Upper lobe of right lung (tissue), 1 donor: ENCODE measurements around the gene NYNRIN. TPM values are rescaled to one million over a fixed set of nuclear protein-coding genes. Genes with fewer than 3 reads are reported as not detected.
A peak's percentile ranks its signal among the peaks of the same experiment; 100 is the strongest.
"Not testable (repeated sequence)": the region's sequence is repeated elsewhere in the genome, so short reads cannot be mapped to it uniquely, and the experiment has no call there.

Experiments
- ATAC-seq: fragments of 200-7000 bp; cut with Tn5 transposase; one replicate; pipeline ENCODE4 v1.9.1; 2020; ENCODE audit warnings: mild to moderate bottlenecking, moderate library complexity
- DNase-seq: peaks from one replicate; pipeline ENCODE4 v3.0.0-alpha.2; 2020
- H3K27ac ChIP-seq: fragments of 200-600 bp; one replicate; pipeline ENCODE4 v1.8.0; 2022
- H3K27me3 ChIP-seq: fragments of 200-600 bp; one replicate; pipeline ENCODE4 v1.8.0; 2022; ENCODE audit warnings: mild to moderate bottlenecking
- H3K36me3 ChIP-seq: fragments of 200-600 bp; one replicate; pipeline ENCODE4 v1.8.0; 2022
- H3K4me1 ChIP-seq: fragments of 200-600 bp; one replicate; pipeline ENCODE4 v1.8.0; 2022
- H3K4me3 ChIP-seq: fragments of 200-600 bp; one replicate; pipeline ENCODE4 v1.8.0; 2022; ENCODE audit warnings: mild to moderate bottlenecking
- H3K9me3 ChIP-seq: fragments of 200-600 bp; one replicate; pipeline ENCODE4 v1.8.0; 2022
- CTCF ChIP-seq: fragments of 200-600 bp; IDR thresholded peaks from one replicate; pipeline ENCODE4 v1.8.0; 2022; ENCODE audit warnings: antibody characterized with exemption
- intact Hi-C: fragments of 100-400 bp; cut with DNase I; formaldehyde crosslinking; loops from one replicate; pipeline ENCODE4 v1.11.0; 2022
- total RNA-seq: library from RNA; stranded (reverse); fragmentation: NEBNext Ultra II Directional; extraction: Animal tissue kit (Norgen Biotek cat#: 25700); gene quantifications from one replicate; pipeline ENCODE4 v1.2.1, GENCODE V29; 2021
- donor health status: DM: no; HTN: yes; CAD: no; lungs with severe emphysema.

The NYNRIN gene
- total RNA-seq, 1 donor from 2014 or later: 16.6 TPM

GRCh38 chr14:24368212-24368561, 30.6 kb upstream of the NYNRIN start:
- H3K9me3 ChIP-seq: no peaks in the 10 kb centered on the region
- no peaks in the 10 kb centered on the region for H3K36me3 ChIP-seq
- no peak for DNase-seq
- no peaks in the 10 kb centered on the region for H3K27me3 ChIP-seq
- peak overlapping the region; percentile 56 for H3K4me3 ChIP-seq
- TF ChIP-seq CTCF: no peak
- intact Hi-C loops: loop anchor here (5.0 kb wide), 1 partner anchor 59 kb away; the partner anchor contains the start of genes CBLN3 and KHNYN
- peak overlapping the region; percentile 69 for H3K27ac ChIP-seq
- peaks cover 23% of the 10 kb centered on the region for H3K4me1 ChIP-seq
- no peak for ATAC-seq

- ATAC-seq (no peak), DNase-seq (peak; percentile 70)
- peak overlapping the region; percentile 69 for H3K27ac ChIP-seq
- no peaks in the 10 kb centered on the region for H3K27me3 ChIP-seq
- TF ChIP-seq CTCF: no peak
- no peaks in the 10 kb centered on the region for H3K9me3 ChIP-seq
- peak overlapping the region; percentile 56 for H3K4me3 ChIP-seq
- no peaks in the 10 kb centered on the region for H3K36me3 ChIP-seq
- intact Hi-C loops: loop anchor here (5.0 kb wide), 1 partner anchor 59 kb away; the partner anchor contains the start of genes CBLN3 and KHNYN
- peaks cover 23% of the 10 kb centered on the region for H3K4me1 ChIP-seq
Observed at GRCh38 chr14:24368562-24369252, 30.1 kb upstream of the NYNRIN start.

GRCh38 chr14:24369463-24369862, 29.3 kb upstream of the NYNRIN start:
- no peaks in the 10 kb centered on the region for H3K27me3 ChIP-seq
- intact Hi-C loops: loop anchor here (5.0 kb wide), 1 partner anchor 58 kb away; the partner anchor contains the start of genes CBLN3 and KHNYN
- DNase-seq (no peak), ATAC-seq (no peak)
- peak overlapping the region; percentile 47 for H3K27ac ChIP-seq
- H3K9me3 ChIP-seq: no peaks in the 10 kb centered on the region
- H3K4me3 ChIP-seq: no peak overlapping the region
- H3K36me3 ChIP-seq: no peaks in the 10 kb centered on the region
- TF ChIP-seq CTCF: no peak
- peaks cover 23% of the 10 kb centered on the region for H3K4me1 ChIP-seq

- Histone ChIP-seq H3K9me3 (no peaks in the 10 kb centered on the region), H3K36me3 (no peaks in the 10 kb centered on the region), H3K27me3 (no peaks in the 10 kb centered on the region), H3K27ac (no peak overlapping the region), H3K4me3 (no peak overlapping the region), H3K4me1 (peaks cover 21% of the 10 kb centered on the region)
- no peak for ATAC-seq
- no peak for TF ChIP-seq CTCF
- no peak for DNase-seq
- intact Hi-C loops: loop anchor here (5.0 kb wide), 1 partner anchor 57 kb away; the partner anchor contains the start of genes CBLN3 and KHNYN
Observed at GRCh38 chr14:24369907-24370687, 28.7 kb upstream of the NYNRIN start.

GRCh38 chr14:24370748-24371147, 28.1 kb upstream of the NYNRIN start:
- DNase-seq: no peak
- H3K4me3 ChIP-seq: no peak overlapping the region
- intact Hi-C loops: no loop called here
- no peak overlapping the region for H3K27ac ChIP-seq
- TF ChIP-seq CTCF: no peak
- no peaks in the 10 kb centered on the region for H3K9me3 ChIP-seq
- H3K4me1 ChIP-seq: peaks cover 15% of the 10 kb centered on the region
- H3K27me3 ChIP-seq: no peaks in the 10 kb centered on the region
- no peaks in the 10 kb centered on the region for H3K36me3 ChIP-seq
- no peak for ATAC-seq

GRCh38 chr14:24371605-24372004, 27.2 kb upstream of the NYNRIN start:
- ATAC-seq, intact Hi-C loops, DNase-seq, H3K27me3 ChIP-seq, H3K27ac ChIP-seq, H3K4me1 ChIP-seq, H3K9me3 ChIP-seq, H3K4me3 ChIP-seq, H3K36me3 ChIP-seq: not testable (repeated sequence)
